HEK293 (cell line): ENCODE results near the gene ENDOG.

Experiments used
- AEBP2 ChIP-seq: fragments of 450-650 bp; formaldehyde crosslinking; IDR thresholded peaks from 2 replicates; pipeline ENCODE4 v1.5.1; 2016; ENCODE audit warnings: missing biosample characterization, missing genetic modification characterization, borderline replicate concordance
- ELK4 ChIP-seq: IDR thresholded peaks from 2 replicates; pipeline ENCODE4 v1.6.1; 2011; ENCODE audit warnings: mild to moderate bottlenecking, low read depth, low read length, borderline replicate concordance
- HOXA7 ChIP-seq: sonication (generic); formaldehyde crosslinking; IDR thresholded peaks from 2 replicates; pipeline ENCODE4 v1.8.1; 2022; ENCODE audit warnings: missing genetic modification reagents, borderline replicate concordance
- SALL2 ChIP-seq: fragments of 450-650 bp; formaldehyde crosslinking; IDR thresholded peaks from 2 replicates; pipeline ENCODE4 v1.5.0; 2017; ENCODE audit warnings: missing biosample characterization, mild to moderate bottlenecking, missing genetic modification characterization, borderline replicate concordance
- WT1 ChIP-seq: fragments of 450-650 bp; formaldehyde crosslinking; IDR thresholded peaks from 2 replicates; pipeline ENCODE4 v1.5.1; 2016; ENCODE audit warnings: missing biosample characterization, missing genetic modification characterization
- ZNF114 ChIP-seq: fragments of 450-650 bp; formaldehyde crosslinking; IDR thresholded peaks from 2 replicates; pipeline ENCODE4 v1.5.0; 2017; ENCODE audit warnings: missing biosample characterization, missing genetic modification characterization
- ZNF175 ChIP-seq: fragments of 450-650 bp; formaldehyde crosslinking; IDR thresholded peaks from 2 replicates; pipeline ENCODE4 v1.5.1; 2016; ENCODE audit warnings: missing biosample characterization, missing genetic modification characterization
- ZNF211 ChIP-seq: fragments of 450-650 bp; formaldehyde crosslinking; IDR thresholded peaks from 2 replicates; pipeline ENCODE4 v1.5.1; 2016; ENCODE audit warnings: low read depth, missing biosample characterization, missing genetic modification characterization
- ZNF670 ChIP-seq: fragments of 450-650 bp; formaldehyde crosslinking; IDR thresholded peaks from 2 replicates; pipeline ENCODE4 v1.5.1; 2016; ENCODE audit warnings: missing biosample characterization, missing genetic modification characterization, low read depth
- ZNF747 ChIP-seq: fragments of 450-650 bp; formaldehyde crosslinking; IDR thresholded peaks from 2 replicates; pipeline ENCODE4 v1.5.1; 2016; ENCODE audit warnings: missing biosample characterization, missing genetic modification characterization
- ZNF768 ChIP-seq: fragments of 450-650 bp; formaldehyde crosslinking; IDR thresholded peaks from 2 replicates; pipeline ENCODE4 v1.5.1; 2018; ENCODE audit warnings: missing biosample characterization, mild to moderate bottlenecking, missing genetic modification characterization
- TF ChIP-seq, protein P1 (sequence below): fragments of 450-650 bp; formaldehyde crosslinking; IDR thresholded peaks from 2 replicates; pipeline ENCODE4 v1.5.1; 2016; ENCODE audit warnings: missing biosample characterization, missing genetic modification characterization

DNA sequence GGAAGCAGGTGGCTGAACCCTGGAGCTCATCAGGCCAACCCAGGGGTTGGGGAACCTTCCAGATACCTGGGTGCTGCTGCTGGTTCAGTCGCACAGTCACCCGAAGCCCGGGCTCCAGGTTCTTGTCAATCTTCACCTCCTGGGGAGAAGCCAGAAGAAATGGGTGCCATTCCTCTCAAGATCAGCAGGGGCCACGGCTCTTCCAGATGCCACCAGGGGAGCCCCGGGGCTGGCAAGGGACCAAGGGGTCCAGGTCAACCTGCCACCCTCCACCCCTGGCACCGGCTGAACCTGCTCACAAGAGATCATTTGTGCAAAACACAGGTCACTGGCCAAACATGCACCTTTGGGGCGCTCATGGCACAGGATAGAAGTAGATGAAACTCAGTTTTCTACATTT lies 6.6 kb downstream of the ENDOG start:
- no peak for TF ChIP-seq ELK4
- no peak for TF ChIP-seq ZNF175 (tag by site-specific recombination)
- TF ChIP-seq, protein P1, sequence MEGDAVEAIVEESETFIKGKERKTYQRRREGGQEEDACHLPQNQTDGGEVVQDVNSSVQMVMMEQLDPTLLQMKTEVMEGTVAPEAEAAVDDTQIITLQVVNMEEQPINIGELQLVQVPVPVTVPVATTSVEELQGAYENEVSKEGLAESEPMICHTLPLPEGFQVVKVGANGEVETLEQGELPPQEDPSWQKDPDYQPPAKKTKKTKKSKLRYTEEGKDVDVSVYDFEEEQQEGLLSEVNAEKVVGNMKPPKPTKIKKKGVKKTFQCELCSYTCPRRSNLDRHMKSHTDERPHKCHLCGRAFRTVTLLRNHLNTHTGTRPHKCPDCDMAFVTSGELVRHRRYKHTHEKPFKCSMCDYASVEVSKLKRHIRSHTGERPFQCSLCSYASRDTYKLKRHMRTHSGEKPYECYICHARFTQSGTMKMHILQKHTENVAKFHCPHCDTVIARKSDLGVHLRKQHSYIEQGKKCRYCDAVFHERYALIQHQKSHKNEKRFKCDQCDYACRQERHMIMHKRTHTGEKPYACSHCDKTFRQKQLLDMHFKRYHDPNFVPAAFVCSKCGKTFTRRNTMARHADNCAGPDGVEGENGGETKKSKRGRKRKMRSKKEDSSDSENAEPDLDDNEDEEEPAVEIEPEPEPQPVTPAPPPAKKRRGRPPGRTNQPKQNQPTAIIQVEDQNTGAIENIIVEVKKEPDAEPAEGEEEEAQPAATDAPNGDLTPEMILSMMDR = no peak
- no peak for TF ChIP-seq ZNF747 (tag by site-specific recombination)
- TF ChIP-seq ZNF211 (tag by site-specific recombination) = no peak
- no peak for TF ChIP-seq WT1
- TF ChIP-seq AEBP2 = no peak
- TF ChIP-seq HOXA7 = no peak
- no peak for TF ChIP-seq ZNF114 (tag by site-specific recombination)
- TF ChIP-seq ZNF670 (tag by site-specific recombination) = no peak
- TF ChIP-seq SALL2 (tag by site-specific recombination) = no peak
- no peak for TF ChIP-seq ZNF768 (tag by site-specific recombination)
